Psoas muscle (tissue), 8 donors: ENCODE results near the gene SIK3. TPM values are rescaled to one million over a fixed set of nuclear protein-coding genes. Genes with fewer than 3 reads are reported as not detected.

Experiments used
- ATAC-seq, 4 donors: fragments of 200-7000 bp; cut with Tn5 transposase; one replicate each; pipeline ENCODE4 v1.9.1; 2020; ENCODE audit warnings: moderate library complexity in 3 of 4, mild to moderate bottlenecking in 2 of 4
- DNase-seq, 2 donors: peaks; one replicate each; pipeline ENCODE4 v3.0.0-alpha.2; 2020
- H3K27ac ChIP-seq: fragments of 200-600 bp; one replicate; pipeline ENCODE4 v1.8.0; 2022
- H3K27me3 ChIP-seq, 3 donors: fragments of 200-600 bp in 1 of 3; one replicate each; pipeline versions ENCODE4 v1.6.1 to v1.8.0; 2013 to 2022; ENCODE audit warnings: low read length in 2 of 3, mild to moderate bottlenecking in 2 of 3, moderate library complexity in 1 of 3; ENCODE audit not compliant: insufficient read depth in 3 of 3
- H3K36me3 ChIP-seq, 2 donors: fragments of 200-600 bp in 1 of 2; one replicate each; pipeline versions ENCODE4 v1.6.1 to v1.8.0; 2013 to 2022; ENCODE audit warnings: low read depth in 1 of 2, mild to moderate bottlenecking in 1 of 2, moderate library complexity in 1 of 2; ENCODE audit not compliant: insufficient read depth in 1 of 2
- H3K4me1 ChIP-seq: fragments of 200-600 bp; one replicate; pipeline ENCODE4 v1.8.0; 2022
- H3K4me3 ChIP-seq: fragments of 200-600 bp; one replicate; pipeline ENCODE4 v1.8.0; 2022; ENCODE audit warnings: mild to moderate bottlenecking
- H3K9me3 ChIP-seq: fragments of 200-600 bp; one replicate; pipeline ENCODE4 v1.8.0; 2022
- WGBS, 3 donors: extraction: QIAGEN DNeasy Blood & Tissue Kit; methylation state at CpG; one replicate each; pipeline versions ENCODE4 v1.1.6 to v1.1.7; 2013; 5-methylcytosine and 5-hydroxymethylcytosine counted together
- intact Hi-C, 2 donors: fragments of 100-400 bp; cut with DNase I; formaldehyde crosslinking; loops; one replicate each; pipeline versions ENCODE4 v1.11.0 to v1.14.2; 2022
- polyA plus RNA-seq, 3 donors: library from polyadenylated mRNA; stranded (reverse); fragments of 200-250 nt; gene quantifications; one replicate each; pipeline ENCODE4 v1.2.3, GENCODE V29; 2013
- total RNA-seq, 4 donors: library from RNA; stranded (reverse); fragmentation: NEBNext Ultra II Directional in 2 of 4; extraction: Animal tissue kit (Norgen Biotek cat#: 25700) in 2 of 4; gene quantifications; one replicate each; pipeline versions ENCODE4 v1.2.1 to v1.2.4, GENCODE V29; 2021 to 2023
- TF ChIP-seq, protein P1 (sequence below): fragments of 200-600 bp; IDR thresholded peaks from one replicate; pipeline ENCODE4 v1.8.0; 2022; ENCODE audit warnings: antibody characterized with exemption
- donor health status: healthy with polysubstance abuse.
- donor health status: DM: no; HTN: no; CAD: no; lungs with moderate emphysema.
- donor health status: Bipolar disorder and iron deficiency.
- donor health status: healthy.
- donor health status: DM: yes; HTN: yes; CAD: no.
- donor health status: DM: no; HTN: no; CAD: no.
- donor health status: DM: no; HTN: no; CAD: no.
- donor health status: DM: yes; HTN: yes; CAD: no.

SIK3 gene
- total and polyA plus RNA-seq, 7 donors = 16.3 to 47.4 (median 39.8) TPM

- Histone ChIP-seq H3K4me1 (peaks cover 3% of the 10 kb centered on the region), H3K9me3 (no peaks in the 10 kb centered on the region), H3K36me3 (no peaks in the 10 kb centered on the region), H3K4me3 (no peak overlapping the region), H3K27me3 (no peaks in the 10 kb centered on the region), H3K27ac (no peak overlapping the region)
- WGBS, 3 donors = 50 to 62% (median 50%) methylated on average over 5 of the region's 5 CpGs
- ATAC-seq = no peak
- intact Hi-C loops = loop anchor here (2.0 to 10.0 kb wide), 5 partner anchors 114 to 316 kb away; partner anchors contain the start of gene APOA5 (in 1 of the 2)
- TF ChIP-seq, protein P1, sequence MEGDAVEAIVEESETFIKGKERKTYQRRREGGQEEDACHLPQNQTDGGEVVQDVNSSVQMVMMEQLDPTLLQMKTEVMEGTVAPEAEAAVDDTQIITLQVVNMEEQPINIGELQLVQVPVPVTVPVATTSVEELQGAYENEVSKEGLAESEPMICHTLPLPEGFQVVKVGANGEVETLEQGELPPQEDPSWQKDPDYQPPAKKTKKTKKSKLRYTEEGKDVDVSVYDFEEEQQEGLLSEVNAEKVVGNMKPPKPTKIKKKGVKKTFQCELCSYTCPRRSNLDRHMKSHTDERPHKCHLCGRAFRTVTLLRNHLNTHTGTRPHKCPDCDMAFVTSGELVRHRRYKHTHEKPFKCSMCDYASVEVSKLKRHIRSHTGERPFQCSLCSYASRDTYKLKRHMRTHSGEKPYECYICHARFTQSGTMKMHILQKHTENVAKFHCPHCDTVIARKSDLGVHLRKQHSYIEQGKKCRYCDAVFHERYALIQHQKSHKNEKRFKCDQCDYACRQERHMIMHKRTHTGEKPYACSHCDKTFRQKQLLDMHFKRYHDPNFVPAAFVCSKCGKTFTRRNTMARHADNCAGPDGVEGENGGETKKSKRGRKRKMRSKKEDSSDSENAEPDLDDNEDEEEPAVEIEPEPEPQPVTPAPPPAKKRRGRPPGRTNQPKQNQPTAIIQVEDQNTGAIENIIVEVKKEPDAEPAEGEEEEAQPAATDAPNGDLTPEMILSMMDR = no peak
- no peak for DNase-seq
Measured at GRCh38 chr11:117107701-117108590, 9.7 kb upstream of the SIK3 start.

DNA sequence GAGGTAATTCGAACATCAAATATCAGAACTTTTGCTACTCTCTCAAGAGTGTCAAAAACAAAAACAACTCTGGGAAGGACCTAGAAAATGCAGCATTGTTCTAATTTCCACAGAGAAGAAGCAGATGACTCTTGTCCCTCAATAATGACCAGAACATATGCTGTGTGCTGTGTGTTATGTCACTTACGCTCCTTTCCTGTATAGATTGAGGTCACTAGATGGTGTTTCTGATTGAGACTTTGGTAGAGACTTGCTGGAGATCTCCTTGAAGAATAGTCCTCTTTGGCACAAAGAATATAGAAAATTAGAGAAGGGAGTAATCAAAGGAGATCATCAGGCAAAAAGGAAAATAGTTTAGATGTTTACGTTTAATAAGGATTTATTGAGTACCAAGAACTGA is 2.3 kb upstream of the SIK3 start:
- no peaks in the 10 kb centered on the region for H3K9me3 ChIP-seq
- TF ChIP-seq, protein P1 = no peak
- ATAC-seq (no peak), DNase-seq (no peak)
- H3K27me3 ChIP-seq = no peaks in the 10 kb centered on the region
- intact Hi-C loops = loop anchor here in 1 of 2 donors (10.0 kb wide), 1 partner anchor 124 kb away; no protein-coding TSS in a partner anchor
- WGBS, 3 donors = 79 to 89% (median 86%) methylated on average over 3 of the region's 3 CpGs
- H3K36me3 ChIP-seq = no peaks in the 10 kb centered on the region
- H3K4me1 ChIP-seq = peaks cover 32% of the 10 kb centered on the region
- no peak overlapping the region for H3K27ac ChIP-seq
- no peak overlapping the region for H3K4me3 ChIP-seq

- H3K9me3 ChIP-seq = no peaks in the 10 kb centered on the region
- WGBS, 3 donors = 59 to 73% (median 59%) methylated on average over 2 of the region's 2 CpGs
- H3K27me3 ChIP-seq = no peaks in the 10 kb centered on the region
- no peak overlapping the region for H3K4me3 ChIP-seq
- no peaks in the 10 kb centered on the region for H3K36me3 ChIP-seq
- intact Hi-C loops = loop anchor here (5.0 to 10.0 kb wide), 3 partner anchors 52 to 125 kb away; no protein-coding TSS in a partner anchor
- peaks cover 41% of the 10 kb centered on the region for H3K4me1 ChIP-seq
- ATAC-seq (no peak), DNase-seq (no peak)
- H3K27ac ChIP-seq = peak overlapping the region; percentile 93
- TF ChIP-seq, protein P1 = no peak
Measured at GRCh38 chr11:117099696-117100095, 1.5 kb upstream of the SIK3 start.

- WGBS, 3 donors = 1 to 2% (median 2%) methylated on average over 43 to 65 of the region's 65 CpGs
- peak; percentile 6 to 31 (median 20) for ATAC-seq
- intact Hi-C loops = loop anchor here in 1 of 2 donors (5.0 kb wide), 2 partner anchors 50 to 105 kb away; no protein-coding TSS in a partner anchor
- peak; percentile 53 to 61 for DNase-seq
- Histone ChIP-seq H3K4me1 (peaks cover 57% of the 10 kb centered on the region), H3K4me3 (peak overlapping the region; percentile 89), H3K27me3 (no peaks in the 10 kb centered on the region), H3K36me3 (no peaks in the 10 kb centered on the region), H3K27ac (peak overlapping the region; percentile 93), H3K9me3 (no peaks in the 10 kb centered on the region)
- TF ChIP-seq, protein P1 = no peak
Measured at GRCh38 chr11:117097389-117098268, 599 bp downstream of the SIK3 start.
